Jurkat, Clone E6-1 (cell line): ENCODE results near the gene ANAPC15. TPM values are rescaled to one million over a fixed set of nuclear protein-coding genes. Genes with fewer than 3 reads are reported as not detected.
A peak's percentile ranks its signal among the peaks of the same experiment; 100 is the strongest.
"Not testable (repeated sequence)": the region's sequence is repeated elsewhere in the genome, so short reads cannot be mapped to it uniquely, and the experiment has no call there.

ENCODE experiments used
- DNase-seq: peaks from one replicate; pipeline ENCODE4 v3.0.0-alpha.2; 2011; ENCODE audit warnings: low read depth, low spot score
- H3K4me3 ChIP-seq: 2 replicates; pipeline ENCODE4 v1.5.1; 2011; ENCODE audit warnings: mild to moderate bottlenecking, low read length, control low read depth, moderate library complexity
- polyA plus RNA-seq: library from polyadenylated mRNA; unstranded; fragments of >200 nt; gene quantifications from one replicate; pipeline ENCODE4 v1.2.1, GENCODE V29; 2012; ENCODE audit warnings: missing spikeins; ENCODE audit not compliant: insufficient read length, insufficient read depth

ANAPC15 gene
- 262 TPM for polyA plus RNA-seq

DNA sequence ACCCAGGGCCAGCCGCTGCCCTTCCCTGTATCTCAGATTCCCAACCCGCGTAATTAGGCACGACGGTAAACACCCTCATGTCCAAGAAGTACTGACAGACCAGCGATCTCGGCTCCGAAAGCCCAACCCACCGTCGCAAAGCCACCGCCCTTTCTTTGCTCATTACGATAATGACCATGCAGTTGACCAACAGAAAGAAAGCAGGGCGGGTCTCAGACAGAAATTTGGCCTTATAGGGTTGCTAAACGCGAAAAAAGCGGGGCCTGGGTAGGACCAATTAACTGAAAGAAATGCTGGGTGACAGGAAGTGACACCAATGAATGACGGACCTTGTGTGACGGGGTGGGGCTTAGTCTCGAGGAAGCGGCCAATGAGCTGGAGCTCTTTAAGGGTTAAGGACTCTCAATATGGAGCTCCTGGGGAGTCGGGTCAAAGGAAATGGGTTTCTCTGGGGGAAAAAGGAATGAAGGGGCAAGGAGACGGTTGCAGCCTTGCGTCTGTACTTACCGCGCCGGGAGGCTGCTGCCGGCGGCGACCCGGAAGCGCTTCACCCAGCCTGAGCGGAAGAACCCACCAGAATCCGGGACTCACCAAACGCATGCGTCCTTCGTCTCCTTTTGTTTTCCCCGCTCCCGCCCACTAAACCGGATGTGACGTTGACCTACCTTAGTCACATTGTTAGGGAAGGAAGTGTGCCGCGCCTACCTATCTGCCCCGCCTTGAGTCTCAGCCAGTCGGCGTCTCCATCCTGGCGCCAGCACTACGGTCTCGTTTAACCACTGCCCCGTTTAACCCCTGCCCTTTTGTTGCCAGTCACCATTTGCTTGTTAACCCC, at the start of gene ANAPC15:
Gene ANAPC15 (minus strand): TSS at position 553 of the 835 bp plus-strand sequence. CDS start 1,419 bp downstream, outside the sequence.
- H3K4me3 ChIP-seq: peak within 1 kb of the TSS; percentile 91
- peak; percentile 100 for DNase-seq

DNA sequence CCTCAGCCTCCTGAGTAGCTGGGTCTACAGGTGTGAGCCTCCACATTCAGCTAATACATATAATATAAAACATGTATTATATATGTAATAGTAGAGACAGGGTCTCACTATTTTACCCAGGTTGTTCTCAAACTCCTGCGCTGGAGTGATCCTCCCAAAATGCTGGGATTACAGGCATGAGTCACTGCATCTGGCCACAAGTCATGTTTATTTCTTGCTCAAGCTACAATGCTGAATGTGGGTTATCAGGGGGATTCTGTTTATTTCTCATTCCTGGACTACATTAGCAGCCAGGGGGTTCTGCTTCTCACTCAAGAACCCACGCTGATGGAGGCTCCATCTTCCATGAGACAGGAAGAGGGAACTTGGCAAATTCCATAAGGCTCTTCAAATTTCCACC, 47.8 kb upstream of the ANAPC15 start:
- DNase-seq: no peak
- H3K4me3 ChIP-seq: no peak overlapping the region

DNA sequence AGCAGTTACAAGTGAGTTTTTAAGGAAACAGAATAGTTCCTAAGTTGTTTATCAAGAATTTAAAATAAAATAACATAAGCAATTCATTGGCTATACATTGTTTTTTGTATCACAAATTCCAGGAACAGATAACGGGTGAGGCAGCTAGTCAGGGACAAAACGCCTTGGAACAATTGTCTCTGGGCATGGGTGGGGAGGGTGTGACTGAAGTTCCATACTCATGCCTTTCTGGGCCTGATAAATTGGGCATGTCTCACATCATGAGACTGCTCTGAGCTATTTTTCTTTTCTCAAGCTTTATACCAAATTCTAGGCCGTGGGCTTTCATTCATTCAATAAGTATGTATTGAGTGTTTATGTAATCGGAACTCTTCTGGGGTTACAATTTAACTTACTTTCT, 44.6 kb upstream of the ANAPC15 start:
- H3K4me3 ChIP-seq: no peak overlapping the region
- DNase-seq: no peak

DNA sequence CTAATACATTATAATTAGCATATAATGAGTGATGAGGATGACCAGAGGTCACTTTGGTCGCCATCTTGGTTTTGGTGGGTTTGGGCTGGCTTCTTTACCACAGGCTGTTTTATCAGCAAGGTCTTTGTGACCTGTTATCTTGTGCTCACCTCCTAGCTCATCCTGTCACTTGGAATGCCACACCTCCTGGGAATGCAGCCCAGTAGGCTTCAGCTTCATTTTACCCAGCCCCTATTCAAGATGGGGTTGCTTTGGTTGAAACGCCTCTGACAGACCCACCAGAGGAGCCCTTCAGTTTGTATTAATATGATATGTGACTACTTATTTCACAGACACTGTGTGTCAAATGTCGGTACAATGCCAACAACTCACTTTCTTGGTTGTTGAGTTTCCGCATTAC, 43.3 kb upstream of the ANAPC15 start:
- no peak for DNase-seq
- no peak overlapping the region for H3K4me3 ChIP-seq

DNA sequence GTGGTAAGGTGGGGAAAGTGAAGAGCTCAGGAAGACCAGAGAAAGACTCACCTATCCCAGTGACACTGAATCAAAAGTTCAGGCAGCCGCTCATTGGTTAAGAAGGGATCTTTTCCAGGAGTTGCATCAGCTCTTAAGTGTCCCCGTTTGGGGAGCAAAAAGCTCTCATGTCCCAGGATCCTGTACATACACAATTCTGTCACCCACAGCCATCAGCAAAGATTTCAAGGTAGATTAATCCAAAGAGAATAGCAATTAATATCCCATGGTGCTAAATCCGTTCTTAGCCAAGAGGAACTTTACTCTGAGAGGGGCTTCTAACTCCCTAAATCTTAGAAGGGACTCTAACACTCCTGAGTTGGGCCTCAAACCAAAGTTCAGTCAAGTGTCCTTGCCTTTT, 42.3 kb upstream of the ANAPC15 start:
- no peak for DNase-seq

DNA sequence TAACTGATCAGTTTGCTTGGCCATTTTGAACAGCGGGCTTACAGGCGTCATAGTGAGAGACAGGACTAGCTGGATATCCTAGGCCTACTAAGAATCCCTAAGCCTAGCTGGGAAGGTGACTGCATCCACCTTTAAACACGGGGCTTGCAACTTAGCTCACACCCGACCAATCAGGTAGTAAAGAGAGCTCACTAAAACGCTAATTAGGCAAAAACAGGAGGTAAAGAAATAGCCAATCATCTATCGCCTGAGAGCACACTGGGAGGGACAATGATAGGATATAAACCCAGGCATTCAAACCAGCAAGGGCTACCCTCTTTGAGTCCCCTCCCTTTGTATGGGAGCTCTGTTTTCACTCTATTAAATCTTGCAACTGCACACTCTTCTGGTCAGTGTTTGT, 41.4 kb upstream of the ANAPC15 start:
- DNase-seq, H3K4me3 ChIP-seq: not testable (repeated sequence)

More for the DNA sequence above, 42.3 kb upstream of the ANAPC15 start:
- H3K4me3 ChIP-seq: no peak overlapping the region

DNA sequence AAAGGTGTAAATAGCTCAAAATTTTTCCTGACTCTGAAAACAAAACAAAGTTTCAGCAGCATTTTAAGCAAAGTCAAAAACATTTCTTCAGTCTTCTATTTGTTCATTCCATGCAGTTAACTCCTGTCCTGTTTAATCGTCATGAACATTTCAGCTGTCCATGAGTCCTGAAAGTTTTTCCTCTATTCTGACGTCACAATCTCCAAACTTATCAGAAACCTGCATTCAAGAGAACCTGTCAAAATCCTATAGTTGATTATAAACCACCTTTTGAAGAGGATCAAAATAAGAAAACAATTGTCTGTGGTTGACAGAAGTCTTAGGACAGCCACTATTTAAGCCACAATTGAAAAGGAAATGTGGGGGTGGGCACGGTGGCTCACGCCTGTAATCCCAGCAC, 38.4 kb upstream of the ANAPC15 start:
- H3K4me3 ChIP-seq: no peak overlapping the region
- no peak for DNase-seq

DNA sequence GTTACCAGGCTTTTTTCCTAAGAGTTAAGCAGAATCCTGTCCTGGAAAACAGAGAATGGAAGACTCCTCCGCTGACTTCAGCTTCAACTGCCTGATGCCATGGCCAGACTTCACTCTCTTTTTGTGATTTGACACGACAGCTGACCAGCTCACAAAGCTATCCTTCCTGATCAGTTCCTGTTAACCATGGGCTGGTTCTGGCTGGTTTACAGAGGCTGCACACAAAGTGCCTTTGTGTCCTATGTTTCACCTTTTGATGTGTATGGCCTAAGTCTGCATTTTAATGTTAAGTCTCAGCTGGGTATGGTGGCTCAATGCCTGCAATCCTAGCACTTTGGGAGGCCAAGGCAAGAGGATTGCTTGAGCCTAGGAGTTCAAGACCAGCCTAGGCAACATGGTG, 34.1 kb upstream of the ANAPC15 start:
- no peak for DNase-seq
- no peak overlapping the region for H3K4me3 ChIP-seq

DNA sequence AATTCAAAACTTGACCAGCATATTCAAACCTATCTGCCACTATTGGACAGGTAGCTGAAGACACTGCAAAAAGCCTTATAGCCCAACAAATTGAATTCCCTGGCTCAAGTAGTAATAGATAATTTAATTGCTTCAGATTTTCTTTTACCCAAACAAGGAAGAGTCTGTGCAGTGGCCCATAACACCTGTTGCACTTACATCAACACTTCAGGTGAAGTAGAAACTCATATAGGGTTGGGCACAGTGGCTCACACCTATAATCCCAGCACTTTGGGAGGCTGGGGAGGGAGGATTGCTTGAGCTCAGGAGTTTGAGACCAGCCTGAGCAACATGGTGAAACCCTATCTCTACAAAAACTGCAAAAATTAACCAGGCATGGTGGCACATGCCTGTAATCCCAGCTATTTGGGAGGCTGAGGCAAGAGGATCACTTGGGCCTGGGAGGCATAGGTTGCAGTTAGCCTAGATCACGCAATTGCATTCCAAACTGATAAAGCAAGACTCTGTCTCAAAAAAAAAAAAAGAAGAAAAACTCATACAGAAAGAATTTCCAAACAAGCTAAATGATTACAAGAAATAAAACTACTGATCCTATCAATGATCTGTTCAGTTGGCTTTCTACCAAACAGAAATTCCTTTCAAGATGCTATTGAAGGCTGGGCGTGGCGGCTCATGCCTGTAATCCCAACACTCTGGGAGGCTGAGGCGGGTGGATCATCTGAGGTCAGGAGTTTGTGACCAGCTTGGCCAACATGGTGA, 32.5 kb upstream of the ANAPC15 start:
- H3K4me3 ChIP-seq: no peak overlapping the region
- DNase-seq: no peak

DNA sequence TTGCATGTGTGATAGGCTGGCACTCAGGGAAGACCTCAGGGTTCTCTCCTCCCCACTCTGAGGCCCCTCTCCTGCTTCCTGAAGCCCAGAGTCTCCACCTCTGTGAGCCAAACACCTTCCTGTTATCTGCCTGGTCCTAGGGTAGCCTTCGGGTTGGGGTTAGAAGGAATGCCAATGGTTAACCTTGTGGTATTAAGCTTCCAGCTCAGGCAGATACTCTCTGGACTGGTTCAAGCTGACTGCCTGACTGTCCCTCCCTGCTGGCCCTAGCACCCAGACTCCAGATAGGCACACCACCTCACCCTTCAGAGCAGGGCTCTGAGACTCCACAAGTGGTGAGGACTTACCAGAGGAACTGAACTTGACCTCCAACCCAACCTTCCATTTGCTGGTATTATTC, 30.0 kb upstream of the ANAPC15 start:
- DNase-seq, H3K4me3 ChIP-seq: not testable (repeated sequence)

DNA sequence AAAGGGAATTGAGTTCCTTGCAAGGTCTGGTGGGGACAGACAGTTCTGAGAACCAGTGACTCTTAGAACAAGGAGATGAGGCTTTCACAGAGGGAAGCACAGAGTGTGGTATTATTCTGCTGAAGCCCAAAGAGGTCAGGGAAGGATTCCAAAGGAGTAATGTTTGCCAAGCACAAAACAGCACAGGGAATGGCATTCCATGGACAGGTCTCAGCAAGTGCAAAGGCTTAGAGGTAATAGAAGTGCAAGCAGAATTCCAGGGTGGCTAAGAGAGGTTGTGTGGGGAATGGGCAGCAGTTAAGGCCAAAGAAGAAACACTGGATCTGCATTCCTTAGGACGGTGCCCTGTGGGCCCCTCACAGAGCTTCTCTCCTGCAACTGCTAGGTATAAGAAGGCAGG, 29.6 kb upstream of the ANAPC15 start:
- not testable (repeated sequence) for DNase-seq, H3K4me3 ChIP-seq

DNA sequence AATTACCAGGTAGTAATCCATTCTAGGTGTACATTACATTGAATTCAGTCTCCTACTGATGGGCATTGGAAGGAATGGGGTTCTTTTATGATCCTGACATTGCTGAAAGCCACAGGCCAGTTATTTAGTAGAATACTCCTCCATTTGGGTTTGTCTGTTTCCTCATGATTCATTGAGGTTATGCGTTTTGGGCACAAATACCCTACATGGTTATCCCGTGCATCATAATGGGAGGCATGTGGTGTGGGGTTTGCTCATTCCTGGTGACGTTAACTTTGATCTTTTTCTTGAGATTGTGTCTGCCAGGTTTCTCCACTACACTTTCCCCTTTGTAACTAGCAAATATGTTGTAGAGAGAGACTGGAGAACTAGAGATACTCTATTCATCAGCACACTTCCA, 28.6 kb upstream of the ANAPC15 start:
- H3K4me3 ChIP-seq: no peak overlapping the region
- DNase-seq: no peak

DNA sequence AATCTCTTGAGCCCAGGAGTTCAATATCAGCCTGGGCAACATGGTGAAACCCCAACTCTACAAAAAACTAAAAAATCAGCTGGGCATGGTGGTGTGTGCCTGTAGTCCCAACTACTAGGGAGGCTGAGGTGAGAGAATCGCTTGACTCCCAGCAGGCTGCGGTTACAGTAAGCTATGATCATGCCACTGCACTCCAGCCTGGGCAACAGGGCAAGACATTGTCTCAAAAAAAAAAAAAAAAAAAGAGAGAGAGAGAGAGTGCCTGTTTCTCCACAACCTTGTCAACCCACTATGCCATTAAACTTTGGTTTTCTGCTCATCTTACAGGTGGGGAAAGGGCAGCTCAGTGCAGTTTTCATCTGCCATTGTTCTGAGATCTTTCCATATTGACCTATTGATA, 28.2 kb upstream of the ANAPC15 start:
- no peak overlapping the region for H3K4me3 ChIP-seq
- no peak for DNase-seq

DNA sequence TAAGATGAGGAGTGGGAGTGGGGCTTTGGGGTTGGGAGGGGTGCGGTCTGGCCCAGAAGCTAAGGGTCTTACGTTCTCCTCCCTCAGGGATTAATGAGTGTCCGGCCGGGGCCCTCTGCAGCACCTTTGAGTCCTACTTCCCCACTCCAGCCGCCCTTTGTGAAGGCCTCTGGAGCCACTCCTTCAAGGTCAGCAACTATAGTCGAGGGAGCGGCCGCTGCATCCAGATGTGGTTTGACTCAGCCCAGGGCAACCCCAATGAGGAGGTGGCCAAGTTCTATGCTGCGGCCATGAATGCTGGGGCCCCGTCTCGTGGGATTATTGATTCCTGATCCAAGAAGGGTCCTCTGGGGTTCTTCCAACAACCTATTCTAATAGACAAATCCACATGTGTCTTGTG, 27.0 kb upstream of the ANAPC15 start:
- DNase-seq: no peak

DNA sequence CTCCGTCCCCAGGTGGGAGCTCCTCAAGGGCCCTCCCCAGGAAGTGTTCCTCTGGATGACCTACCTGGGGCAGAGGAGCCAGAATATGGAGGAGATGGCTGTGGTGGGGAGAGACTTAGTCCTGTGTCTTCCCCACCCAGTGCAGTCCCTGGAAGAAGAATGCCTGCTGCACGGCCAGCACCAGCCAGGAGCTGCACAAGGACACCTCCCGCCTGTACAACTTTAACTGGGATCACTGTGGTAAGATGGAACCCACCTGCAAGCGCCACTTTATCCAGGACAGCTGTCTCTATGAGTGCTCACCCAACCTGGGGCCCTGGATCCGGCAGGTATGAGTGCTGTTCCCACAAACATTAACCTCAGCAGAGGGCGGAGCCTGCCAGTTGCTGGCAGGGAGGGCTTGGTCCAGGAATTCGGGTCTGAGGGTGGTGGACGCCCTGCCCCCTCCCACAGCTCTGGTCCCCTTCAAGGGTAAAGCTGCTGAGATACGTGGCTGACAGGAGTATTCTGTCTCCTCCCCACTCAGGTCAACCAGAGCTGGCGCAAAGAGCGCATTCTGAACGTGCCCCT, 26.4 kb upstream of the ANAPC15 start:
- DNase-seq: no peak
- no peak overlapping the region for H3K4me3 ChIP-seq

More for the DNA sequence above, 27.0 kb upstream of the ANAPC15 start:
- no peak overlapping the region for H3K4me3 ChIP-seq

DNA sequence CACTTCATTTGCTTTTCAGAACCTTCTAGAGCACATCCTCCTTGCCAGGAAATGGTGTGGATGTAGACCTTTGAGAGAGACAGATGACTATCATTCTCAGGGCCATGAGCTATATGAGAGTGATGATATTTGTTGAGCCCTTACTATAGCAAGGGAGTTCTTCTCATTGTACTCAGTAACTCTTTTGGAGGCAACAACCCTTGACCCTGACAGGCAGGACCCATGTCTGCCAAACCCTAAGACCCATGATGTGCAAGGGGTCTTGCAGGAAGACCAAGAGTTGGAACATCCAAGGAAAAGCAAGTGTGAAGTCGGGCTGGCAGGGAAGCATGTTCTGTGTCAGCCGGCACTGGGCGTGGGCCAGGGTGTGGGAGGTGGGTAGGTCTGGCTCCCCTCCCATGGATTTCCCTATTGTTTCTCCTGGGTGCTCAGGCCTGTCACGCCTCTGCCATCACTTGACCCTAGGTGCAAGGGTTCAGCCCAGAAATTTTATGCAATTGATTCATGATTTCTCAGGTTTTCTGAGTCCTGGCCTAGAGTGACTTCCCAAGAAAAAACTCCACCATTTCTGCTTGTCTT, 24.3 kb upstream of the ANAPC15 start:
- no peak for DNase-seq
- no peak overlapping the region for H3K4me3 ChIP-seq

DNA sequence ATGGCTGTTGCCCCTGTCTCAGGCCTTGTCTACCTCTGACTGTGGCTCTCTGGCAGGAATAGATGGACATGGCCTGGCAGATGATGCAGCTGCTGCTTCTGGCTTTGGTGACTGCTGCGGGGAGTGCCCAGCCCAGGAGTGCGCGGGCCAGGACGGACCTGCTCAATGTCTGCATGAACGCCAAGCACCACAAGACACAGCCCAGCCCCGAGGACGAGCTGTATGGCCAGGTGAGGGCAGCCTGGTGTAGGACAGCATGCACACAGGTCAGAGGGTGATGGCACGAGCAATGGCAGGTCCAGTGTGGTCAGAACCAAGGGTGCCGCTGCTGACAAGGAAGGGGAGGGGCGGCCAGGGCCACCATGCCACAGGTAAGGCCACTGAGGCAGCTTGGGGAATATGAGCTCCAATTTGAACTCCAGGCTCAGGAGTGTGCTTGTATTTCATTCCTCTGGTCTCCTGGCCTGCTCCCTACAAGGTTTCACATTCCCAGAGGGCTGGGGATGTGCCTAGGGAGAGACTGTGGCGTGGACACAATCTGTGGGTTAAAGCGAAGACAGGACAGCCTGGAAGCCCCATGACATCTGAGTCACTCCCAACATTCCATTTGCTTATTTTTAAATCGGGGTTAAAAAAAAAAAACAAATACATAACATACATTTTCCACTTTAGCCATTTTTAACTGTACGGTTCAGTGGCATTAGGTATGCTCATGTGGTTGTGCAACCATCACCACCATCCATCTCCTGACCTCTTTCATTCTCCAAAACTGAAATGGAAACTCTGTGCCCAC, 23.6 kb upstream of the ANAPC15 start:
- no peak for DNase-seq
- no peak overlapping the region for H3K4me3 ChIP-seq

DNA sequence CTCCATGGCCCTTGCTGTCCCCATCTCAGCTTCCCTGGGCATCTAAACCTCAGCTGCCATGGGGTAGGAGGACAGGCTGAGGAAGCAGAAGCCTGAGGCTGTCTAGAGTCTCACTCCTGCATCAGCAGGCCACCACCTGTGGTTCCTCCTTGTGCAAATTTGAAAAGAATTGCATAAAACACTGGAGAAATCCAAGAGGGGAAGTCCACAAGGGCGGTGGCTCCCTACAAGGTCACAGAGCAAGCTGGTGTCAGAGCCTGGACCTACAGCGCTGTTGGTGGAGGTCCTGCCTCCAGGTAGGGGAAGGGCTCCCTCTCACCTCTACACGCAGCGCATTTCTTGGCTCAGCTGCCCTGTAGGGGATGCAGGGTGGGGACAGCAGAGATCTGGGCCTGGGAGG, 23.0 kb upstream of the ANAPC15 start, which contains the start of gene FOLR3:
Gene FOLR3 (plus strand): TSS at position 253 of the 400 bp plus-strand sequence. CDS start 228 bp downstream, outside the sequence.
- H3K4me3 ChIP-seq, DNase-seq: not testable (repeated sequence)

DNA sequence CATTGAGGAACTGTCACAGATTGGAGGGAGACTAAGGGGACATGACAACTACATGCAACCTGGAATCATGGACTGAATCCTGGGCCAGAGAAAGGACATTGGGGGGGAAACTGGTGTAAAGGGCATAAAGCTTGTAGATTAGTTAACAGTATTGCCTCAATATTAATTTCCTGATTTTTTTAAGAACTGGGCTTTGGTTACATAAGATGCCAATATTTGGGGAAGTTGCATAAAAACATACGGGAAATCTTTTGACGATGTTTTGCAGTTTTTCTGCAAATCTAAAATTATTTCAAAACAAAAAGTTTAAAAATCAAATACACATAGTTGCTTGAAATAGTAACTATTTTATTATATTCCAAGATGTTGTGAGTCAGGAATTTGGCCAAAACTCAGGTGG, 20.2 kb upstream of the ANAPC15 start:
- H3K4me3 ChIP-seq: no peak overlapping the region
- DNase-seq: no peak
